GM06990 (cell line): ENCODE data around the gene SHMT2.

ENCODE experiments used
- DNase-seq: peaks from one replicate; pipeline ENCODE4 v3.0.0-alpha.2; 2011; ENCODE audit not compliant: insufficient read length; ENCODE audit errors: extremely low read depth
- H3K27me3 ChIP-seq: replicated peaks from 2 replicates; pipeline ENCODE4 v1.6.0; 2011; ENCODE audit warnings: low read length; ENCODE audit not compliant: control insufficient read depth, insufficient read depth
- H3K36me3 ChIP-seq: 2 replicates; pipeline ENCODE4 v1.5.1; 2011; ENCODE audit warnings: low read length; ENCODE audit not compliant: control insufficient read depth, insufficient read depth
- H3K4me3 ChIP-seq: replicated peaks from 2 replicates; pipeline ENCODE4 v1.5.1; 2011; ENCODE audit warnings: low read depth, mild to moderate bottlenecking, control low read depth, low read length
- TF ChIP-seq, protein P1 (sequence below): IDR thresholded peaks from 2 replicates; pipeline ENCODE4 v1.5.1; 2011; ENCODE audit warnings: low read length, control low read depth, mild to moderate bottlenecking, inconsistent platforms; ENCODE audit not compliant: insufficient read depth, poor library complexity, severe bottlenecking

SHMT2 gene

GRCh38 chr12:57229634-57230380, at the start of gene SHMT2:
Gene SHMT2 (plus strand): TSS chr12:57229711. CDS start chr12:57229779, 68 bp downstream.
- TF ChIP-seq, protein P1, sequence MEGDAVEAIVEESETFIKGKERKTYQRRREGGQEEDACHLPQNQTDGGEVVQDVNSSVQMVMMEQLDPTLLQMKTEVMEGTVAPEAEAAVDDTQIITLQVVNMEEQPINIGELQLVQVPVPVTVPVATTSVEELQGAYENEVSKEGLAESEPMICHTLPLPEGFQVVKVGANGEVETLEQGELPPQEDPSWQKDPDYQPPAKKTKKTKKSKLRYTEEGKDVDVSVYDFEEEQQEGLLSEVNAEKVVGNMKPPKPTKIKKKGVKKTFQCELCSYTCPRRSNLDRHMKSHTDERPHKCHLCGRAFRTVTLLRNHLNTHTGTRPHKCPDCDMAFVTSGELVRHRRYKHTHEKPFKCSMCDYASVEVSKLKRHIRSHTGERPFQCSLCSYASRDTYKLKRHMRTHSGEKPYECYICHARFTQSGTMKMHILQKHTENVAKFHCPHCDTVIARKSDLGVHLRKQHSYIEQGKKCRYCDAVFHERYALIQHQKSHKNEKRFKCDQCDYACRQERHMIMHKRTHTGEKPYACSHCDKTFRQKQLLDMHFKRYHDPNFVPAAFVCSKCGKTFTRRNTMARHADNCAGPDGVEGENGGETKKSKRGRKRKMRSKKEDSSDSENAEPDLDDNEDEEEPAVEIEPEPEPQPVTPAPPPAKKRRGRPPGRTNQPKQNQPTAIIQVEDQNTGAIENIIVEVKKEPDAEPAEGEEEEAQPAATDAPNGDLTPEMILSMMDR = no peak
- H3K36me3 ChIP-seq = peaks cover 28% of the 10 kb centered on the region
- H3K4me3 ChIP-seq = peak within 1 kb of the TSS; percentile 81
- H3K27me3 ChIP-seq = peaks cover 1% of the 10 kb centered on the region; the same call in 1 of the 2 replicates
- DNase-seq = peak; percentile 86

GRCh38 chr12:57180321-57180989, 49.1 kb upstream of the SHMT2 start:
- no peaks in the 10 kb centered on the region for H3K36me3 ChIP-seq
- TF ChIP-seq, protein P1 = no peak
- no peak for DNase-seq
- H3K27me3 ChIP-seq = peaks cover 1% of the 10 kb centered on the region; the same call in 1 of the 2 replicates
- H3K4me3 ChIP-seq = no peak overlapping the region

DNA sequence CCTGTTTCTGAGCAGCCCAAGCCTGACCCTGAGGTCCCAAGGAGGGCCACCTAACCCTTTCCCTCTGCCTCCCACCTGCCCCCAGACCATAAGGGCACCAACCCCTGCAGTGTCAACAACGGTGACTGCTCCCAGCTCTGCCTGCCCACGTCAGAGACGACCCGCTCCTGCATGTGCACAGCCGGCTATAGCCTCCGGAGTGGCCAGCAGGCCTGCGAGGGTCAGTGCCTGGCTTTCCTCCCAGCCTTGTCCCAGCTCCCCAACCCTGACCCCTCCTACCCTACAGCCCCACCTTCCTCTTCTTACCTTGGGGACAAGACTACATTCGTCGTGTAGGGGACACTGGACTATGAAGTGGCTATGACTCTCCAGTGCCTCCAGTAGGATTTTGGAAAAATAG, 48.4 kb upstream of the SHMT2 start:
- no peaks in the 10 kb centered on the region for H3K36me3 ChIP-seq
- TF ChIP-seq, protein P1 = no peak
- DNase-seq = no peak
- H3K27me3 ChIP-seq = peaks cover 1% of the 10 kb centered on the region; the same call in 1 of the 2 replicates
- no peak overlapping the region for H3K4me3 ChIP-seq

GRCh38 chr12:57181561-57182155, 47.9 kb upstream of the SHMT2 start:
- no peaks in the 10 kb centered on the region for H3K36me3 ChIP-seq
- H3K4me3 ChIP-seq = no peak overlapping the region
- TF ChIP-seq, protein P1 = no peak
- peaks cover 1% of the 10 kb centered on the region; the same call in 1 of the 2 replicates for H3K27me3 ChIP-seq
- DNase-seq = no peak

DNA sequence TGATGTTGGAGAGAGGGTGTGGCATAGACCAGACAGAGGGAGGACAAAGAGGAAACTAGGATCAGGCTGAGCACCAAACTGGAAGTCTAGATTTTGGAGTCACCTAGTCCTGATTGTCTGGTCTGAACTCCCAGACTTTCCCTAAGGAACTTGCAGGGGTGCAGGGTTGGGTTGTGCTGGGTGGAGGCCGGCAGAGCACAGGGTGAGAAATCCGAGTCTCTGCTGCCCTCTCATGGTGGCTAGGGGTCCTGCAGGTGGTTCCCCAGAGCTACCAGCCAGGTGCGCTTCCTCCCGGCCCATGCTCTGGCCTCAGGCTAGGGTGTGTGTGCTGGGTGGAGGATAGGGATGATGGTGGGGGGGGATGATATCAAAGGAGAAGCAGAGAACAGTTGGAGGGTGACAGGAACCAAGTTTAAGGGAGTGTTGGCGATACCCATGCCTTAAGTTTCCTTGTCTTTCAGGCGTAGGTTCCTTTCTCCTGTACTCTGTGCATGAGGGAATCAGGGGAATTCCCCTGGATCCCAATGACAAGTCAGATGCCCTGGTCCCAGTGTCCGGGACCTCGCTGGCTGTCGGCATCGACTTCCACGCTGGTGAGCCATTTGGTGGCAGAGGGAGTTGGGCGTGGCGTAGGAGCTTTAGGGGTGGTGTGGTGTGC, 46.5 kb upstream of the SHMT2 start:
- peak; percentile 44 for DNase-seq
- Histone ChIP-seq H3K27me3 (peaks cover 1% of the 10 kb centered on the region; the same call in 1 of the 2 replicates), H3K4me3 (no peak overlapping the region), H3K36me3 (no peaks in the 10 kb centered on the region)
- TF ChIP-seq, protein P1 = peak; percentile 92
